22Rv1 (cell line): ENCODE results near the gene FAM135A.
A peak's percentile ranks its signal among the peaks of the same experiment; 100 is the strongest.

Source experiments
- H3K27ac ChIP-seq: fragments of 450-650 bp; 2 replicates; pipeline ENCODE4 v1.5.1; 2017
- ZFX ChIP-seq: fragments of 450-650 bp; IDR thresholded peaks from 2 replicates; pipeline ENCODE4 v1.6.1; 2017; ENCODE audit warnings: antibody characterized with exemption, borderline replicate concordance
- TF ChIP-seq, protein P1 (sequence below): fragments of 450-650 bp; IDR thresholded peaks from 2 replicates; pipeline ENCODE4 v1.5.1; 2017; ENCODE audit warnings: mild to moderate bottlenecking

The FAM135A gene

DNA sequence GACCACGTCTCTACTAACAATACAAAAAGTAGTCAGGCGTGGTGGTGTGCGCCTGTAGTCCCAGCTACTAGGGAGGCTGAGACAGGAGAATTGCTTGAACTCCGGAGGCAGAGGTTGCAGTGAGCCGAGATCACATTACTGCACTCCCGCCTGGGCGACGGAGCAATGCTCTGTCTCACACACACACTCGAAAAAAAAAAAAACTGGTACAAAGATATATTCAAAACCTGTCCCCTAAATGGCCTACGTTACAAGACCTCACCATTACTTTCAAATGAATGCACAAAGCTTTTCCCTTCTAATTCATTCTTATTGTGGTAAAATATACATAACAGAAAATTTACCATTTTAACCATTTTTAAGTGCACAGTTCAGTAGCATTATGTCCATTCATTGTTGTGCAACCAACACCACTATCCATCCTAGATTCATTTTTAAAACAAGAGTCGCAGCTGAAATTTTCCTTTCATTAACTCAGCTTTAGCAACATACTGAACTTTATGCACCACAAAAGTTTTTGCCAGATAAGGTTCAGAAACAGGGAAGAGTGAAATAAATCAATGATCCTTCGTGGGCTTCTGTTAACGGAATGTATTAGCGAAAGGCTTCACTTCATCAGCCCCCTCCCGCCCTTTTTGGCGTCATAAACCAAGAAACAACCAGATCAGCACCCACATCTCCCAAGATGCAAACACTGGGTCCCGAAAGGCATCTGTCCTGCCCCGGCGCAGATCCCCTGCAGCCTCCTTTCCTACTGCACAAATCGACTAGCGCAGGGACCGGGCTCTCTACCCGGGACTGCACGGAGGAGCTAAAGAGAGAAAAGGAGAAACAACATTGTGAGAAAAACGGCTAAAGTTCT, 825 bp upstream of the FAM135A start:
- H3K27ac ChIP-seq = peak overlapping the region; percentile 74

GRCh38 chr6:70413992-70414494, 735 bp downstream of the FAM135A start:
- H3K27ac ChIP-seq = peak overlapping the region; percentile 74
- no peak for TF ChIP-seq ZFX
- TF ChIP-seq, protein P1, sequence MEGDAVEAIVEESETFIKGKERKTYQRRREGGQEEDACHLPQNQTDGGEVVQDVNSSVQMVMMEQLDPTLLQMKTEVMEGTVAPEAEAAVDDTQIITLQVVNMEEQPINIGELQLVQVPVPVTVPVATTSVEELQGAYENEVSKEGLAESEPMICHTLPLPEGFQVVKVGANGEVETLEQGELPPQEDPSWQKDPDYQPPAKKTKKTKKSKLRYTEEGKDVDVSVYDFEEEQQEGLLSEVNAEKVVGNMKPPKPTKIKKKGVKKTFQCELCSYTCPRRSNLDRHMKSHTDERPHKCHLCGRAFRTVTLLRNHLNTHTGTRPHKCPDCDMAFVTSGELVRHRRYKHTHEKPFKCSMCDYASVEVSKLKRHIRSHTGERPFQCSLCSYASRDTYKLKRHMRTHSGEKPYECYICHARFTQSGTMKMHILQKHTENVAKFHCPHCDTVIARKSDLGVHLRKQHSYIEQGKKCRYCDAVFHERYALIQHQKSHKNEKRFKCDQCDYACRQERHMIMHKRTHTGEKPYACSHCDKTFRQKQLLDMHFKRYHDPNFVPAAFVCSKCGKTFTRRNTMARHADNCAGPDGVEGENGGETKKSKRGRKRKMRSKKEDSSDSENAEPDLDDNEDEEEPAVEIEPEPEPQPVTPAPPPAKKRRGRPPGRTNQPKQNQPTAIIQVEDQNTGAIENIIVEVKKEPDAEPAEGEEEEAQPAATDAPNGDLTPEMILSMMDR = no peak

More for the DNA sequence above, 825 bp upstream of the FAM135A start:
- no peak for TF ChIP-seq ZFX
- TF ChIP-seq, protein P1 = no peak

GRCh38 chr6:70414813-70415212, 1.5 kb downstream of the FAM135A start:
- no peak overlapping the region for H3K27ac ChIP-seq
- TF ChIP-seq, protein P1 = no peak
- no peak for TF ChIP-seq ZFX

- no peak overlapping the region for H3K27ac ChIP-seq
- no peak for TF ChIP-seq ZFX
- TF ChIP-seq, protein P1 = no peak
These were observed 1.9 kb downstream of the FAM135A start for GRCh38 chr6:70415247-70415646.

DNA sequence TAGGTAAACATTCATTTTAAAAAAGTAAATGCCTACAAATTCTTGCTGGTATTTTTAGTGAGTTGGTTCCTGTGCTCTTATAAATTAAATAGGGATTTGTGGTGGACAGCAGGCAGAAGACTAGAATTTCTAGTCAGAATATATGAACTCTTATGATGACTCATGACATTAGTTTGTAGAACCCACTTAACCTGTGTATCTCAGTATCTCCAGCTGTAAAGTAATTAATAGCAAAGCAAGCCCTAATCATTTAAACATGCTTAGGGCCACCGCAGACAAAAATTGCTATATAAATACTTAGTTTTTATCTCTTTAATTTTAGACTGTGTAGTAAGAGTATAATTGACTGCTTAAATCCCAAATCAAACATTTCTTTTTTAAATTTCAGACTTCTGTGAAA, 2.4 kb downstream of the FAM135A start:
- no peak for TF ChIP-seq ZFX
- TF ChIP-seq, protein P1 = no peak
- no peak overlapping the region for H3K27ac ChIP-seq

DNA sequence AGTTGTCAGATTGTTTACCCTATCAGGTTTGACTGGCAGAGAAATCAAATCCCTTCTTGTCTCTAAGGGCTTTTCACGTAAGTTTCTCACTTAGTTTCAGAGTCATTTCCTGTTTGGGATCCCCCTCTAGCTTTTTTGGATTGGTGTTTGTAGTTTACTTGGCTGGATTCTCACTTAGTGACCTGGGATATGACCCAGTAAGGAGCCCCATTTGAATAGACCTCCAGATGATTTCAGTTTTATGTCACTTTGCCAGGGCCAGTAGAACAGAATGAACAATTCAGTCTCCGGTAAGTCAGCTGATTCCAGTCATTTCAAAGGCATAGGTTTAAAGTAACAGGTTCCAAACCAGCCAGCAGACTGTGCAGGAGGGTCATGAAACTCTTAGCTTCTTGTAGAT, 8.2 kb downstream of the FAM135A start:
- TF ChIP-seq ZFX = no peak
- TF ChIP-seq, protein P1 = no peak
- no peak overlapping the region for H3K27ac ChIP-seq
